NOMO-1 (cell line): ENCODE results near the gene HDAC10.
"Not testable (repeated sequence)": the region's sequence is repeated elsewhere in the genome, so short reads cannot be mapped to it uniquely, and the experiment has no call there.

Experiments
- DNase-seq, 2 experiments: peaks; one replicate each; lab custom pipeline; 2025; ENCODE audit not compliant: unreplicated experiment in 2 of 2; lab: John Stamatoyannopoulos, UW

The HDAC10 gene

DNA sequence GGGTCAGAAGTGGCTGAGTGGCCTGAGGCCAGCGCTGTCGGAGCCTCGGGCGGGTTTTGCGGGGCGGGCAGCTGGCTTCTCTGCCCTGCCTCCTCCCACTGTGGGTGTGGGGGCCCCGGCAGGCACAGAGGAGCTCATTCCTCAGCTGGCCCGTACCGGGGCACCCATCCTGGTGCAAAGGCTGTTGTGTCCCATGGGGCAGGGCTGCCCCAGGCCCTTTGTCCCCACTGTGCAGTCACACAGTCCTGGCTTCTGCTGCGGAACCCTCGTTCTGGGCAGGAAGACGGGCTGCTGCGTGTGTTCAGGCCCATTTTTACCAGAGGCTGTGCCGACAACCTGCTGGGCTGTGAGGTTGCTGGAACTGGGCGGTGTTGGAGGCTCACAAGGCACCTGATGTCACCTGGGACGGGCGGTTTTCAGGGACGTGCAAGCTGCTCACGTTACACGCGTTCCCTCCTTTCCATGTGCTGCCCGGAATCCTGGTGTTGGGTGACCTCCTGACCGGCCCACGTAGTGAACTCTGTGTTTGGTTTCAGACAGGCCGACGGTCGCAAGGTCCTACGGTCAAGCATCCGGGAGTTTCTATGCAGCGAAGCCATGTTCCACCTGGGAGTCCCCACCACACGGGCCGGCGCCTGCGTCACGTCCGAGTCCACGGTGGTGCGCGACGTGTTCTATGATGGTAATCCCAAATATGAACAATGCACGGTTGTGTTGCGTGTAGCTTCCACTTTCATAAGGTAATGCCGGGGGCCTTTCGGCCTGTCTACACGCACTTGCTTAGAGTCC lies 45.1 kb downstream of the HDAC10 start:
- no peak for DNase-seq

DNA sequence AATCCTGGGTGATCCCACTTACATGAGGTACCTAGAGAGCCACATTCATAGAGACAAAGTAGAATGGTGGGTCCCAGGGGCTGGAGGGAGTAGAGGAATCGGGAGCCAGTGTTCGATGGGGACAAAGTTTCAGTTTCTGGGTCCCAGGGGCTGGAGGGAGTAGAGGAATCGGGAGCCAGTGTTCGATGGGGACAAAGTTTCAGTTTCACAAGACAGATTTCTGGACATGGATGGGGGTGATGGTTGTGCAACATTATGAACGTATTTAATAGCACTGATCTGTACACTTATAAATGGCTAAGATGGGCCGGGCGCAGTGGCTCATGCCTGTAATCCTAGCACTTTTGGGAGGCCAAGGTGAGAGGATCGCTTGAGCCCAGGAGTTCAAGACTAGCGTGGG lies 46.1 kb downstream of the HDAC10 start:
- not testable (repeated sequence) for DNase-seq

DNA sequence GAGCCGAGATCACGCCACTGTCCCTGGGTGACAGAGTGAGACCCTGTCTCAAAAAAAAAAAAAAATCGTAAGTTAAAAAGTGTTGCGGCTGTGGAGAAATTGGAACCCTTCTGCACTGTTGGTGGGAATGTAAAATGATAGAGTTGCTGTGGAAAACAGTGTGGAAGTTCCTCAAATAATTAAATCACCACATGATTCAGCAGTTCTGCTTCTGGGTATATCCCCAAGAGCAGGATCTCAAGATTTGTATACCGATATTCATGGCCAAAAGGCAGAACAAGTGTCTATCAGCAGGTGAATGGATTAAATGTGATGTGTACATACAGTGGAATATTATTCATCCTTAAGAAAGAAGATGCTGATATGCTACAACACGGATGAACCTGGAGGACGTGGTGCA lies 46.5 kb downstream of the HDAC10 start:
- peak in 1 of 2 experiments; percentile 18 for DNase-seq

DNA sequence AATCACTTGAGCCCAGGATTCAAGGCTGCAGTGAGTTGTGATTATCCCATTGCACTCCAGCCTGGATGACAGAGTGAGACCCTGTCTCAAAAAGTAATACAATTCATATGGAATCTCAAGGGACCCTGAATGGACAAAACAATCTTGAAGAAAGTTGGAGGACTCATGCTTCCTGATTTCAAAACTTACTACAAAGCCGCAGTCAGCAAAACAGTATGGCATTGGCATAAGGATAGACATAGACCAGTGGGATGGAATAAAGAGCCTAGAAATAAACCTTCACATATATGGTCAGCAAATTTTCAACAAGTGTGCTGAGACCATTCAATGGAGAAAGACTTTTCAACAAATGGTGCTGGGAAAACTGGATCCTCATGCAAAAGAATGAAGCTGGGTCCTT lies 47.8 kb downstream of the HDAC10 start:
- DNase-seq = no peak

DNA sequence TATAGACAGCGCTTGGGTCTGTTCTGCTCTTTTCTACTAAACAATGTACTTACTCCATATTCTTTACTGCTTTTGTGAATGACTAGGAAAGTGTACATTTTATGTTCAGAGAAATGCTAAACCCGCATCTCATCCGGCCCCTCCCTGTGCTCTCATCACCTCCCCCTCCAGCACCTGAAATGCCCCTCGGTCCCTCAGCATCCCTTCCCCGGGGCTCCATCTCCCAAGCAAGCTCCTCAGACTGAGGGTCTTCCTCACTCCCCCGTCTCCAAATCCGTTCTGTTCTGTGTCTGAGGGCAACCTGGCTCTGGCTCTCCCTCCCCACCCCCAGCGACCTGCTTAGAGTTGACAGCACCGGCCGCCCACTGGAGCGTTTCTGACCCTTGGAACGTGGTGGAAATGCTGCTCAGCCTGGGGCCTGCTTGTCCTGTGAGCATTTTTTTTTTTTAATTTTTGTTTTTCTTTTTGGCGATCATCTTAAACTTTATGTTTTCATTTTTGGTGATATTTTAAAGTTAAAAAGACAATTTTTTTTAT lies 48.9 kb downstream of the HDAC10 start:
- no peak for DNase-seq

DNA sequence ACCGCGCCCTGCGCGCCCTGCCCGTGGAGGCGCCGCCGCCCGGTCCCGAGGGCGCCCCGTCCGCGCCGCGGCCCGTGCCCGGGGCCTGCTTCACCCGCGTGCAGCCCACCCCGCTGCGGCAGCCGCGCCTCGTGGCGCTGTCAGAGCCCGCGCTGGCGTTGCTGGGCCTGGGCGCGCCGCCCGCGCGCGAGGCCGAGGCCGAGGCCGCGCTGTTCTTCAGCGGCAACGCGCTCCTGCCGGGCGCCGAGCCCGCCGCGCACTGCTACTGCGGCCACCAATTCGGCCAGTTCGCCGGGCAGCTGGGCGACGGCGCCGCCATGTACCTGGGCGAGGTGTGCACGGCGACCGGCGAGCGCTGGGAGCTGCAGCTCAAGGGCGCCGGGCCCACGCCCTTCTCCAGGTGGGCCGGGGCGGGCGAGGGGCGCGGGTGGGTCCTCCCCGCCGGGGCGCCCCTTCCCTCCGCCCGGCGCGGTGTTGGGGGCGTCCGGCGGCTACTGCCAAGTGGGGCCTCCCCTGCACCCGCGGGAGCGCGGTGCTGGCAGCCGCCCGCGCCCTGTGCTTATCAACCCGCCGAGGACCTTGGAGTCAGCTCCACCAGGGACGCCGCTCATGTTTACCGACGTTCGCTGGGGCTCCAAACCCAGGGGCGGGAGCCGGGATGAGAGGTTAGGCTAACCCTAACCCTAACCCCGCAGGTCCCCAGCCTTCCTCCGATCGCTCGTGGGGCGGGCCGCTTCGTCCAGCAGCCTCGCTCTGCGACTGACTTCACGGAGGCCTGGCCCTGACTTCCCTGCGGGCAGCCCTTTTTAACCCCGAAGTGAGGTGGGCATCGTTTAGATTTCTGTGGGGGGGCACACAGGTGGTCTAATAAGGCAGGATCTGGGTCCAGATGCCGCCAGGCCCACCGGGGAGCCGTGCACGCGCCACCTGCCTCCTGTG lies 49.6 kb downstream of the HDAC10 start:
- no peak for DNase-seq

DNA sequence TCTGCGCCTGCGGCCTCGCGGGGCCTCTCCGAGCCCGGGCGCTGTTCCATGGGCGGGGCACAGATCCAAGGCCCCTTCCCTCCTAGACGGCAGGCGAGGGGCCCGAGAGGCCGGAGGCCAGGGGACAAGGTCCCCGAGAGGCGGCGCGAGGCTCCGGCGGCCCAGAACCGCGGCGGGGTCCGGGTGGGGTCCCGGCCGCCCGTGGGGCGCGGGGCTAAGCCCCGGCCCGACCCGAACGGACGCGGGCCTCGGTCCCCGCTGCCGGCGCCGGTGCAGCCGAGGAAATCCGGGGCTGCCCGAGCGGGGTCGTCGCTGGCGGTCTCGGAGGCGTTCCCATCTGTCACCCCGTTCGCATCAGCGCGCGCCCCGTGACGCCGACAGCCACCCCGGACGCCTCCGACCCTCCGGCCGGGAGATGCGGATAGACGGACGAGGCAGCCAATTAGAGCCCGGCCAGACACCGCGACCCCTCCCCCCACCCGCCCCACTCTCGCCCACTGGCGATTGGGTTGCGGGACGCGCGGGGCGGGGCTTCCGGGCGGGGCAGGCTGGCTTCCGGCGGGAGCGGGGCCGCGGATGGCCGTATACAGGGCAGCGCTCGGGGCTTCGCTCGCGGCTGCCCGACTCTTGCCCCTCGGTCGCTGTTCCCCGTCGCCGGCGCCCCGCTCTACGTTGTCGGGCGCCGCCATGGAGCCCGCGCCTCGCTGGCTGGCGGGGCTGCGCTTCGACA lies 50.4 kb downstream of the HDAC10 start, which contains the start of gene SELENOO:
TSS of gene SELENOO (plus strand) at position 551 of the 730 bp plus-strand sequence. CDS start at position 577, 26 bp downstream.
- peak; percentile 77 to 84 for DNase-seq

DNA sequence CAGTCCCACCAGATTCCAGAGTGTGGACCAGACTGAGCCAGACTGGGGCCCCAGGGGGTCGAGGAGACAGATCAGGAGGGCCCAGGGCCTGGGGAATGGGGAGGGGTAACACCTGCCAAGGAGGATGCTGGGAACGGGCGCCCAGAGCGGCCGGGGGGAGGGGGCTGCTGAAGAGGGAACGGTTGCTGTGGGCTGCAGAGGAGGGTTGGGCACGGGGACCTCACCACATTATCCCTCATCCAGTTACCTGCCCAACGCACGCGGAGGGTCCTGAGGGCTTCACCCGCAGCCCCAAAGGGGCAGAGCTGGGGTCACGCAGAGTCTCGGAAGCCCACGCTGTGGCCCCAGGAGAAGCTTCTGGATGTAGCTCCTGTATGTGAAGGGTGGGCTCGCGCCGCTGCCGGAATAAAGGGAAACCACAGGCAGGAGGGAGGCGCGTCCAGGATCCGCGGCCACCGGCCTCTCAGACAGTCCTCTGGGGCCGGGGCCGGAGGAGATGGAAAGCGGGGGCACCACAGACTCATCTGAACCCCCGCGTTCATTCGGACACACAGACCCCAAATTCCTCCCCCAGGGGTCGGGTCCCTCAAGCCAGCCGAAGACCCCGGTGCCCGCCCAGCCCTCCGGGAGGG lies 51.1 kb downstream of the HDAC10 start:
- DNase-seq = peak in 1 of 2 experiments; percentile 10

DNA sequence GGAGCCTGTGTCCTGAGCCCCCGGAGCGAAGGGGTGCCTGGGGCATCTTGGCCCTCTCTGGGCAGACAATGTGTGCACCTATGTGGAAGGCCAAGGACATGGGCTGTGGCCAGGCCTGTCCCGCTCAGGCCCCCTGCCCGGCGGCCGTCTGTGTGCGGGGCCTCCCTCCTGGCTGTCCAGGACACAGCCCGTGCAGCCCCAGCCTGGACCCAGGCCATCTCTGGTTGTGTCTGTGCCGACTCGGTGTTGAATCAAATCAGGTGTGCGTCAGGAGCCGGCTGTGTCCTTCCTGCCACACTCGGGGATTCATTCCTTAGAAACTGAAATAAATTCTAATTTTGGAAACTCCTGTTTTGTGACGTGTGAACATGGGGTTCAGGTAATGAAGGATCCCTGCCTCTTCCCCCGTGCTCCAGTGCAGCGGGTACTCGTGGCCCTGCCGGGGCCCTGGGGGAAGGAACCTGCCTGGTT lies 51.8 kb downstream of the HDAC10 start:
- DNase-seq = no peak

DNA sequence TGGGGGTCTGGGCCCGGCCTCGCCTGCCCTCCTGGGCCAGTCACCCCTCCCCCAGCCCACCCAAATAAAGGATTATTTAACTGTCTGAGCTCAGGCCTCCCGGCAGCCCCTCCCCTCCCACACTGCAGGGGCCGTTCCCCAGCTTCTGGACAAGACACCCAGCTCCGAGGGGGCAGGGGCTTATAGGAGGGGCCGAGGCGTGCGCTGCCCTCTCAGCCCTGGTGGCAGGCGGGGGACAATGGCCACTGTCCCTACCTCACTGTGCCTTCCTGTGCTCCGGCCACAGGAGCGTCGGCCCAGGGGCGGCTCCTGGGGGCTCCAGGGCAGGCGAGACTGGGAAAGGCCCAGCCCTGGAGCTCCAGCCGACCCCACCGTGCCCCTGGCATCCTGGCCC lies 52.4 kb downstream of the HDAC10 start:
- no peak for DNase-seq

DNA sequence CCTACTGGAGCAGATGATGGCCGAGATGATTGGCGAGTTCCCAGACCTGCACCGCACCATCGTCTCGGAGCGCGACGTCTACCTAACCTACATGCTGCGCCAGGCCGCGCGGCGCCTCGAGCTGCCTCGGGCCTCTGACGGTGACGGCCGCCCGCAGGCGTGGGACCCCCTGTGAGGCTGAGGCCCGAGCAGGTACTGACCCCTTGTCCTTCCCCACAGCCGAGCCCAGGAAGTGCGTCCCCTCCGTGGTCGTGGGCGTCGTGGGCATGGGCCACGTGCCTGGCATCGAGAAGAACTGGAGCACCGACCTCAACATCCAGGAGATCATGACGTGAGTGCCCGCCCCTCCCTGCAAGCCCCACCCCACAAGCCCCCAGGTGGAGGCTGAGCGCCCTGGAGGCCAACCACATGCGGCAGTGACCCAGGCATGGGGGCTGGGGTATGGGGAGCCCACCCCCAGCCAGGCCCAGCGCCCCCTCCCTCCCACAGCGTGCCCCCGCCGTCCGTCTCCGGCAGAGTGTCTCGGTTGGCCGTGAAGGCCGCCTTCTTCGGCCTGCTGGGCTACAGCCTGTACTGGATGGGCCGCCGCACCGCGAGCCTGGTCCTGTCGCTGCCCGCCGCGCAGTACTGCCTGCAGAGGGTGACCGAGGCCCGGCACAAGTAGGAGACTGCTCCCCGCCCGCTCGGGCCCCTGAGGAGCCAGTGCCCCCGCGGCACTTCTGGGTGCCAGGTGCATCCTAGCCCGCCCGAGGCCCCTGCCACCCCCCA lies 53.0 kb downstream of the HDAC10 start:
- no peak for DNase-seq

DNA sequence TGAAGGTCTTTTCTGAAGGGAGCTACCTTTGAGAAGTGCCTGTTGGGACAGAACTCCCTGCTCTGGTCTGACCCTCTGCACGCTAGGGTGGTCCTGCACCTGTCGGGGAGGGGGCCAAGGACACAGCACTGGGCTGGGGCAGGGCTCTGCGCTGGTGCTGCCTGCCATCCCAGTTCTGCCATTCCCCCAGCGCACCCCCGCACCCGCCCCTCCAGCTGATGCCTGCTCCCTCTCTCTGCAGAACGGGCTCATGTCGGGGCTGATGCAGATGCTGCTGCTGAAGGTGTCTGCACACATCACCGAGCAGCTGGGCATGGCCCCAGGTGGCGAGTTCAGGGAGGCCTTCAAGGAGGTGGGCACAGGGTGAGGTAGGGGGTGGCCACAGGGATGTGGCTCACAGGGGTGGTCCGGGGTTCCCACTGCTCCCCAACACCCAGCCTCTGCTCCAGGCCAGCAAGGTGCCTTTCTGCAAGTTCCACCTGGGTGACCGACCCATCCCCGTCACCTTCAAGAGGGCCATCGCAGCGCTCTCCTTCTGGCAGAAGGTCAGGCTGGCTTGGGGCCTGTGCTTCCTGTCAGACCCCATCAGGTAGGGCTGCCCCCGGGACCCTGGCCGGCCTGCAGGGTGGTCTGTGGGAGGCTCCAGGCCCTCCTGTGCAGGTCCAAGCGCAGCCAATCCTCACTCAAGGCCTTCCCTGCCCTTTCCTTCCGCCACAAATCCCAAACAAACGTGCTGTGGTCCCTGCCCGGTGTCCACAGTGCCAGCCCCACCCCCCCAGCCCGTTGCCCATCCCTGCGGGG lies 53.9 kb downstream of the HDAC10 start:
- DNase-seq = no peak

DNA sequence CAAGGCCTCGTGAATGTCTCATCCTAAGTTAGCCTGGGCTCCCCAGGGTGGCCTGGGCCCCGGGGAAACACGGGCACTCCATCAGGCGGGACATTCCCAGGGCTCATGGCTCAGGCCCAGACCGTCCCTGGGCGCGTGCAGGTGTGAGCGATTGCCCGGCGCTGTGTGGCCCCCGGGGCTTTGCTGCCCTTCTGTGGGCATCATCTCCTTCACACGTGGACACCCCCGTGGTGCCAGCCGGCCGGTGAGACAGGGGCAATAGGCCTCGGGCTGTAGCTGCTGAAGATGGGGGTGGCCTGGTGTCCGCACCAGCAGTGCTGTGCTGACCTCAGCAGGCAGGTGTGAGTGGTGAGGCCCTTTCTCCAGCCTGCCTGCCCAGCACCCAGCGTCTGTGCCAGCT lies 54.8 kb downstream of the HDAC10 start:
- DNase-seq = no peak
